ENCODE measurements around the gene COX7A1. TPM values are rescaled to one million over a fixed set of nuclear protein-coding genes. Genes with fewer than 3 reads are reported as not detected.

Gene COX7A1
- total and polyA plus RNA-seq, 12 donors = 850 to 3,571 (median 2,660) TPM

DNA sequence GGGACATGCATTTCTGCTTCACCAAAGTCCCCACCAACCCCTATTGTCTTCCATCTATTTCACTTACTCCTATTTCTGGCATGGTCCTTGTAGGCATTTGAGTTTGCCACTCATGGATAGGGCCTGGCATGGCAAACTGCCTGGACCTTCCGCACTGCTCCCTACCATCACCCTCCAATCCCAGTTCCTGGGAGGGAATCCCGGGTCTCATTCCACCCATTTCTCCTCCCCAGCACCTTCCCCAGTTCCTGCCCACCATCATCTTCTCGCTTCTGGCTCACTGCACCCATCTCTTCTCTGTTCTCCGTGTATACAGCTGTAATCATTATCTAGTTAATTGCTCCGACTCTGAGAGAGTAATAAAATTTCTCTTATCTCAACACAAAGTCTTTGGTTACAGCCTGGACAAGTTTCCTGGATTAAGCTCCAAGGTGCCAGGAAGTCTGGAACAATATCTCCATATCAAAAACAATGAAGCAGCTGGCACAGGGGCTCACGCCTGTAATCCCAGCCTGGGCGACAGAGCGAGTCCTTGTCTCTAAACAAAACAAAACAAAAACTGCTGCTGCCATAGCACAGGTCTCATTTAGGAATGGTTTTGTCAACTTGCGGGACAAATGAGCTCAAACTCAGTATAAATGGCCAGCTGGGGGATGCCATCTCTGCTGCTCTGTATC is 17.0 kb upstream of the COX7A1 start:
- peak; percentile 18 to 37 for DNase-seq
- 28 to 36% methylated on average over 9 of the region's 9 CpGs for WGBS, 2 donors
- H3K27me3 ChIP-seq = no peaks in the 10 kb centered on the region
- TF ChIP-seq, protein P1, sequence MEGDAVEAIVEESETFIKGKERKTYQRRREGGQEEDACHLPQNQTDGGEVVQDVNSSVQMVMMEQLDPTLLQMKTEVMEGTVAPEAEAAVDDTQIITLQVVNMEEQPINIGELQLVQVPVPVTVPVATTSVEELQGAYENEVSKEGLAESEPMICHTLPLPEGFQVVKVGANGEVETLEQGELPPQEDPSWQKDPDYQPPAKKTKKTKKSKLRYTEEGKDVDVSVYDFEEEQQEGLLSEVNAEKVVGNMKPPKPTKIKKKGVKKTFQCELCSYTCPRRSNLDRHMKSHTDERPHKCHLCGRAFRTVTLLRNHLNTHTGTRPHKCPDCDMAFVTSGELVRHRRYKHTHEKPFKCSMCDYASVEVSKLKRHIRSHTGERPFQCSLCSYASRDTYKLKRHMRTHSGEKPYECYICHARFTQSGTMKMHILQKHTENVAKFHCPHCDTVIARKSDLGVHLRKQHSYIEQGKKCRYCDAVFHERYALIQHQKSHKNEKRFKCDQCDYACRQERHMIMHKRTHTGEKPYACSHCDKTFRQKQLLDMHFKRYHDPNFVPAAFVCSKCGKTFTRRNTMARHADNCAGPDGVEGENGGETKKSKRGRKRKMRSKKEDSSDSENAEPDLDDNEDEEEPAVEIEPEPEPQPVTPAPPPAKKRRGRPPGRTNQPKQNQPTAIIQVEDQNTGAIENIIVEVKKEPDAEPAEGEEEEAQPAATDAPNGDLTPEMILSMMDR (IDR thresholded peaks at IDR 0.05) = no peak
- H3K9me3 ChIP-seq = no peaks in the 10 kb centered on the region
- peaks cover 0 to 30% (median 0%) of the 10 kb centered on the region in 9 donors for H3K36me3 ChIP-seq
- H3K4me3 ChIP-seq = peak overlapping the region in 1 of 10 donors; percentile 1
- intact Hi-C loops (cut with DNase I) = loop anchor here in 2 of 10 donors (1.0 to 5.0 kb wide), 2 partner anchors 29 to 107 kb away; partner anchors contain the start of gene CAPNS1 (in 1 of the 2)
- peak; percentile 41 to 79 (median 57) for ATAC-seq
- H3K4me1 ChIP-seq = peaks cover 0 to 28% (median 19%) of the 10 kb centered on the region in 9 donors
- peak overlapping the region; percentile 60 to 89 (median 74) for H3K27ac ChIP-seq

DNA sequence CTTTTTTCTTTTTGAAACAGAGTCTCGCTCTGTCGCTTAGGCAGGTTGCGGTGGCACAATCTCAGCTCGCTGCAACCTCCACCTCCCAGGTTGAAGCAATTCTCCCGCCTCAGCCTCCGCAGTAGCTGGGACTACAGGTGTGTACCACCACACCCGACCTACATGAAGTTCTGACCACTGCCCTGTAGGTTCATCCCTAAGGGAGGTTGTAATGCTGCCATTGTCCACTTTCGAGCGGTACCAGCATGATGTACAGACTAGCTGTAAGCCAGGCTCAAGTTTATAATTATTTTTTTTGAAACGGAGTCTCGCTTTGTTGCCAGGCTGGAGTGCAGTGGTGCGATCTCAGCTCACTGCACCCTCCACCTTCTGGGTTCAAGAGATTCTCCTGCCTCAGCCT is 11.6 kb upstream of the COX7A1 start:
- H3K27me3 ChIP-seq = no peaks in the 10 kb centered on the region
- intact Hi-C loops (cut with DNase I) = no loop called here
- ATAC-seq = no peak

DNA sequence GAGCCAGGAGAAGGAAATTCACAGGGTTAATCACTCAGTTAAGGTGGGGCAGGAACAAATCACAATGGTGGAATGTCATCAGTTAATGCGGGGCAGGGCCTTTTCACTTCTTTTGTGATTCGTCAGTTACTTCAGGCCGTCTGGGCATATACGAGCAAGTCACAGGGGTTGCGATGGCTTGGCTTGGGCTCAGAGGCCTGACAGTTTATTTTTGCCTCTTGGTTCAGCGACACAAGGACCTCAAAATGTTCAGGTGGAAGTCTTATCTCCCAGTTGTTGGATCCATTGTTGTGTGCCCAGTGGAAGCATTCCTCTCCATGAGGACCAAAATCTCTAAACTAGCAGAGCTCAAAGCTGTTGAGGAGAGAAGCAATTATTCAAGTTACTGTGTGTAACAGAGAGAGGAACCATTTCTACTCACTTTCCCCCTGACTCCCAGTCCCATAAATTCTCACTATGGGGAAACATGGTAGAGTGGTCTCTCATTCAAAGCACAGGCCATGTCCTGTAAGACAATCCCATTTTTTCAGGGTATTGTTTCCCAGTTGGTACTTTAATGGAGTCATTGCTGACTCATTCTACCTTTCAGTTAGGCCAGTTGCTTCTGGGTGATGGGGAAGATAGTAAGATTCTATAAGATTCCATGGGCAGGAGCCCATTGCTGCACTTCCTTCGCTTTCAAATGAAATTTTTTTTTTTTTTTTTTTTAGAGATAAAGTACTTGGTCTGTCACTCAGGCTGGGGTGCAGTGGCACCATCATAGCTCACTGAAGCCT is 8.8 kb upstream of the COX7A1 start:
- 42 to 61% methylated on average over 7 of the region's 7 CpGs for WGBS, 2 donors
- TF ChIP-seq, protein P1 (IDR thresholded peaks at IDR 0.05) = no peak
- intact Hi-C loops (cut with DNase I) = no loop called here
- no peak overlapping the region for H3K4me3 ChIP-seq
- DNase-seq (no peak), ATAC-seq (peak in 3 of 8 donors; percentile 34 to 51 (median 41))
- H3K36me3 ChIP-seq = peaks cover 0 to 30% (median 0%) of the 10 kb centered on the region in 9 donors
- peak overlapping the region in 7 of 10 donors; percentile 17 to 68 (median 41) for H3K27ac ChIP-seq
- no peaks in the 10 kb centered on the region for H3K9me3 ChIP-seq
- no peaks in the 10 kb centered on the region for H3K27me3 ChIP-seq
- H3K4me1 ChIP-seq = peaks cover 0 to 36% (median 7%) of the 10 kb centered on the region in 9 donors

More for the DNA sequence above, 11.6 kb upstream of the COX7A1 start:
- DNase-seq = no peak
- TF ChIP-seq, protein P1 (IDR thresholded peaks at IDR 0.05) = no peak
- H3K4me1 ChIP-seq = peaks cover 0 to 14% (median 7%) of the 10 kb centered on the region in 9 donors
- no peak overlapping the region for H3K27ac ChIP-seq
- WGBS, 2 donors = 92 to 97% methylated on average over 12 of the region's 12 CpGs
- H3K4me3 ChIP-seq = no peak overlapping the region
- no peaks in the 10 kb centered on the region for H3K9me3 ChIP-seq
- H3K36me3 ChIP-seq = peaks cover 0 to 48% (median 0%) of the 10 kb centered on the region in 9 donors

DNA sequence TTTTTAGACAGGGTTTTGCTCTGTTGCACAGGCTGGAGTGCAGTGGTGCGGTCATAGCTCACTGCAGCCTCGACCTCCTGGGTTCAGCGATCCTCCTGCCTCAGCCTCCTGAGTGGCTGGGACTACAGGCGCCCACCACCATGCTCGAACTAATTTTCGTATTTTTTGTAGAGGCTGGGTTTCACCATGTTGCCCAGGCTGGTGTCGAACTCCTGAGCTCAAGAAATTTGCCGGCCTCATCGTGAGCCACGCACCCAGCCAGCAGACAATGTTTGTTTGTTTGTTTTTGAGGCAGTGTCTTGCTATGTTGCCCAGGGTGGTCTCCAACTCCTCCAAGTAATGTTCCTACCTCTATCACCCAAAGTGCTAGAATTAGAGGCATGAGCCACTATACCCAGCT is 879 bp upstream of the COX7A1 start:
- Histone ChIP-seq H3K27ac (peak overlapping the region; percentile 92 to 100 (median 100)), H3K4me3 (peak overlapping the region; percentile 3 to 94 (median 72)), H3K36me3 (peaks cover 0 to 32% (median 23%) of the 10 kb centered on the region in 9 donors), H3K27me3 (no peaks in the 10 kb centered on the region), H3K4me1 (peaks cover 9 to 65% (median 27%) of the 10 kb centered on the region in 9 donors), H3K9me3 (no peaks in the 10 kb centered on the region)
- WGBS, 2 donors = 81 to 88% methylated on average over 10 of the region's 10 CpGs
- no peak for ATAC-seq
- TF ChIP-seq, protein P1 (IDR thresholded peaks at IDR 0.05) = no peak
- intact Hi-C loops (cut with DNase I) = no loop called here
- no peak for DNase-seq

Measured in heart right ventricle (tissue), 16 donors.